Stimulated activated naive CD4-positive, alpha-beta T cell treated with Interleukin-2 at 50 U/mL for 16 hours (primary cell): Measurements from ENCODE around the gene LMNTD1.

Experiments
- DNase-seq: peaks from one replicate; lab custom pipeline; 2025; lab: John Stamatoyannopoulos, UW

The LMNTD1 gene

GRCh38 chr12:25552681-25553080 lies 402 bp downstream of the LMNTD1 start:
- DNase-seq: no peak

GRCh38 chr12:25550186-25550585 lies 2.9 kb downstream of the LMNTD1 start:
- DNase-seq: no peak

- DNase-seq: no peak
These were observed 4.0 kb downstream of the LMNTD1 start for GRCh38 chr12:25549120-25549519.

- no peak for DNase-seq
These were observed 6.8 kb downstream of the LMNTD1 start for GRCh38 chr12:25546318-25546717.

- no peak for DNase-seq
These were observed 19.9 kb downstream of the LMNTD1 start for GRCh38 chr12:25533150-25533549.

- no peak for DNase-seq
These were observed 21.5 kb downstream of the LMNTD1 start for GRCh38 chr12:25531502-25532052.

- no peak for DNase-seq
These were observed 23.3 kb downstream of the LMNTD1 start for GRCh38 chr12:25529738-25530137.

- DNase-seq: no peak
These were observed 26.3 kb downstream of the LMNTD1 start for GRCh38 chr12:25526778-25527177.

- DNase-seq: no peak
These were observed 28.7 kb downstream of the LMNTD1 start for GRCh38 chr12:25524366-25524765.

GRCh38 chr12:25521625-25522256 lies 31.3 kb downstream of the LMNTD1 start:
- no peak for DNase-seq

GRCh38 chr12:25518512-25518911 lies 34.6 kb downstream of the LMNTD1 start:
- DNase-seq: no peak

- DNase-seq: no peak
These were observed 48.3 kb downstream of the LMNTD1 start for GRCh38 chr12:25504744-25505143.

- DNase-seq: no peak
These were observed 49.4 kb downstream of the LMNTD1 start for GRCh38 chr12:25503666-25504065.

- DNase-seq: no peak
These were observed 50.5 kb downstream of the LMNTD1 start for GRCh38 chr12:25502596-25502995.

GRCh38 chr12:25502118-25502517 lies 51.0 kb downstream of the LMNTD1 start:
- DNase-seq: no peak

GRCh38 chr12:25501549-25501948 lies 51.5 kb downstream of the LMNTD1 start:
- DNase-seq: no peak

- no peak for DNase-seq
These were observed 52.4 kb downstream of the LMNTD1 start for GRCh38 chr12:25500651-25501050.

GRCh38 chr12:25497021-25497420 lies 56.1 kb downstream of the LMNTD1 start:
- DNase-seq: no peak

GRCh38 chr12:25496098-25496587 lies 56.9 kb downstream of the LMNTD1 start:
- DNase-seq: no peak

GRCh38 chr12:25495331-25496097 lies 57.6 kb downstream of the LMNTD1 start:
- DNase-seq: no peak

- DNase-seq: no peak
These were observed 58.2 kb downstream of the LMNTD1 start for GRCh38 chr12:25494926-25495325.

- DNase-seq: no peak
These were observed 59.4 kb downstream of the LMNTD1 start for GRCh38 chr12:25493682-25494081.
